ENCODE data around the gene ZBTB7C. TPM values are rescaled to one million over a fixed set of nuclear protein-coding genes. Genes with fewer than 3 reads are reported as not detected.

The ZBTB7C gene
- polyA plus RNA-seq, 1 of the 3 experiments (the other 2 are of a cell fraction): 0.05 TPM

DNA sequence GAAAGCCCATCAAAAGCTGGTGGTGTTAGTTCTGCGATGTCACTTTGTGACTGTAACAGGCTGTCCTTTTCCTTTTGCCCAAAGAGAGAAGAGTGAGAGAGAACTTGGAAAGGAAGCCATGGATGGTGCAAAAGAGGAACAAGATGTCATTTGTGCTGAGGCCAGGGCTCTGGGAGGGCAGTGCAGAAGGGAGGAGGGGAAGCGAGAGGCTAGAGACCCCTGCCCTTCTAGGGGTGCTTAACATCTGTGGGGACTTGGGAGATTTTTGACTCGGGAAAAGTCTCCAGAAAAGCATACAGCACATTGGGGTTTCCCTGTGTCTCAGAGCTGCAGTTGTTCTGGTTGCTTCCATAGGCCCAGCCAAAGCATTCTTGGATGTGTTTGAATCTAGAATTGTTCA, 49.6 kb downstream of the ZBTB7C start:
- Histone ChIP-seq H3K36me3 (replicated peaks in 1 of 2; ENCODE audit: control insufficient read depth in 1 of 2, insufficient read depth in 2 of 2, low read length in 1 of 2) (no peaks in the 10 kb centered on the region), H4K20me1 (ENCODE audit: insufficient read depth) (no peaks in the 10 kb centered on the region), H3F3A (replicated peaks; ENCODE audit: insufficient read depth) (no peaks in the 10 kb centered on the region), H3K9ac (no peak overlapping the region), H2AFZ (ENCODE audit: low read depth) (no peak overlapping the region), H3K4me2 (no peak overlapping the region), H3K9me2 (no peaks in the 10 kb centered on the region), H3K9me3 (no peaks in the 10 kb centered on the region), H3K4me3 (ENCODE audit: low read depth in 2 of 2, low read length in 1 of 2) (no peak overlapping the region), H3K27me3 (ENCODE audit: insufficient read depth) (peaks cover 22% of the 10 kb centered on the region; the same call in 1 of the 2 replicates), H3K79me2 (ENCODE audit: insufficient read depth) (no peaks in the 10 kb centered on the region), H3K27ac (ENCODE audit: low read depth in 2 of 2, low read length in 1 of 2) (no peak overlapping the region), H3K4me1 (ENCODE audit: control insufficient read depth in 1 of 2, insufficient read depth in 2 of 2, low read depth in 1 of 2, low read length in 1 of 2) (peaks cover 0 to 37% of the 10 kb centered on the region in 2 experiments; a peak in 1 of 4 replicates)
- WGBS (ENCODE audit: low lambda C conversion rate): 39% methylated on average over 3 of the region's 3 CpGs
- ChIA-PET POLR2A (no interaction called here), CTCF (interaction anchor here (1.0 to 1.6 kb wide), 2 partner anchors 12 to 86 kb away, joined by 5 read pairs; no protein-coding TSS in a partner anchor)
- no peak for TF ChIP-seq TEAD4 (IDR thresholded peaks at IDR 0.05; ENCODE audit: borderline replicate concordance, insufficient read depth)
- TF ChIP-seq, protein P1, sequence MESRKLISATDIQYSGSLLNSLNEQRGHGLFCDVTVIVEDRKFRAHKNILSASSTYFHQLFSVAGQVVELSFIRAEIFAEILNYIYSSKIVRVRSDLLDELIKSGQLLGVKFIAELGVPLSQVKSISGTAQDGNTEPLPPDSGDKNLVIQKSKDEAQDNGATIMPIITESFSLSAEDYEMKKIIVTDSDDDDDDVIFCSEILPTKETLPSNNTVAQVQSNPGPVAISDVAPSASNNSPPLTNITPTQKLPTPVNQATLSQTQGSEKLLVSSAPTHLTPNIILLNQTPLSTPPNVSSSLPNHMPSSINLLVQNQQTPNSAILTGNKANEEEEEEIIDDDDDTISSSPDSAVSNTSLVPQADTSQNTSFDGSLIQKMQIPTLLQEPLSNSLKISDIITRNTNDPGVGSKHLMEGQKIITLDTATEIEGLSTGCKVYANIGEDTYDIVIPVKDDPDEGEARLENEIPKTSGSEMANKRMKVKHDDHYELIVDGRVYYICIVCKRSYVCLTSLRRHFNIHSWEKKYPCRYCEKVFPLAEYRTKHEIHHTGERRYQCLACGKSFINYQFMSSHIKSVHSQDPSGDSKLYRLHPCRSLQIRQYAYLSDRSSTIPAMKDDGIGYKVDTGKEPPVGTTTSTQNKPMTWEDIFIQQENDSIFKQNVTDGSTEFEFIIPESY (IDR thresholded peaks at IDR 0.05; ENCODE audit: borderline replicate concordance, low read depth): no peak
- TF ChIP-seq, protein P2, sequence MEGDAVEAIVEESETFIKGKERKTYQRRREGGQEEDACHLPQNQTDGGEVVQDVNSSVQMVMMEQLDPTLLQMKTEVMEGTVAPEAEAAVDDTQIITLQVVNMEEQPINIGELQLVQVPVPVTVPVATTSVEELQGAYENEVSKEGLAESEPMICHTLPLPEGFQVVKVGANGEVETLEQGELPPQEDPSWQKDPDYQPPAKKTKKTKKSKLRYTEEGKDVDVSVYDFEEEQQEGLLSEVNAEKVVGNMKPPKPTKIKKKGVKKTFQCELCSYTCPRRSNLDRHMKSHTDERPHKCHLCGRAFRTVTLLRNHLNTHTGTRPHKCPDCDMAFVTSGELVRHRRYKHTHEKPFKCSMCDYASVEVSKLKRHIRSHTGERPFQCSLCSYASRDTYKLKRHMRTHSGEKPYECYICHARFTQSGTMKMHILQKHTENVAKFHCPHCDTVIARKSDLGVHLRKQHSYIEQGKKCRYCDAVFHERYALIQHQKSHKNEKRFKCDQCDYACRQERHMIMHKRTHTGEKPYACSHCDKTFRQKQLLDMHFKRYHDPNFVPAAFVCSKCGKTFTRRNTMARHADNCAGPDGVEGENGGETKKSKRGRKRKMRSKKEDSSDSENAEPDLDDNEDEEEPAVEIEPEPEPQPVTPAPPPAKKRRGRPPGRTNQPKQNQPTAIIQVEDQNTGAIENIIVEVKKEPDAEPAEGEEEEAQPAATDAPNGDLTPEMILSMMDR (IDR thresholded peaks at IDR 0.05): no peak
- no peak for DNase-seq

DNA sequence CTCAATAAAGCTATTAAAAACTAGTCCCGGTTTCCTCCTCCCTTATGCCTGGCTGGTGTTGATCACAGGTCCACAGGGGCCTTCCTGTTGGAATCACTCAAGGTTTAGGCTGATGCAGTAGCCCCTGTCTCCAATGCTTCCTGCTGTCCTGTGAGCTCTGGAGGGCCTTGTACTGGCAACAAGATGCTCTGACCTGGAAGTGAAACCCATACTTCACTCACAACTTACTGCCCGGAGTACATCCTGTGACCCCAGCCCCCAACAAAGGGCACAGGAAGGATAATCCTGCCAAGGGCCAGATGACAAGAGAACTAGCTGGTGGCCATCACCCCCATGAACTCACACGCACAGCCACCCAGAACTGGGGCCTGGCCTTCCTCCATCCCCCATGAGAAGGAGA, 50.3 kb downstream of the ZBTB7C start:
- no peak for DNase-seq
- Histone ChIP-seq H3F3A (replicated peaks; ENCODE audit: insufficient read depth) (no peaks in the 10 kb centered on the region), H3K36me3 (replicated peaks in 1 of 2; ENCODE audit: control insufficient read depth in 1 of 2, insufficient read depth in 2 of 2, low read length in 1 of 2) (no peaks in the 10 kb centered on the region), H3K4me3 (ENCODE audit: low read depth in 2 of 2, low read length in 1 of 2) (no peak overlapping the region), H3K27ac (ENCODE audit: low read depth in 2 of 2, low read length in 1 of 2) (no peak overlapping the region), H3K9me2 (no peaks in the 10 kb centered on the region), H3K4me1 (ENCODE audit: control insufficient read depth in 1 of 2, insufficient read depth in 2 of 2, low read depth in 1 of 2, low read length in 1 of 2) (peaks cover 0 to 38% of the 10 kb centered on the region in 2 experiments; a peak in 1 of 4 replicates), H3K9me3 (no peaks in the 10 kb centered on the region), H4K20me1 (ENCODE audit: insufficient read depth) (no peaks in the 10 kb centered on the region), H3K27me3 (ENCODE audit: insufficient read depth) (peaks cover 25% of the 10 kb centered on the region; the same call in 1 of the 2 replicates), H2AFZ (ENCODE audit: low read depth) (no peak overlapping the region), H3K4me2 (no peak overlapping the region), H3K79me2 (ENCODE audit: insufficient read depth) (no peaks in the 10 kb centered on the region), H3K9ac (no peak overlapping the region)
- TF ChIP-seq FOSL2 (IDR thresholded peaks at IDR 0.05; ENCODE audit: borderline replicate concordance, low read depth): no peak
- TF ChIP-seq RAD21 (IDR thresholded peaks at IDR 0.05; ENCODE audit: low read length): no peak
- TF ChIP-seq, protein P3, sequence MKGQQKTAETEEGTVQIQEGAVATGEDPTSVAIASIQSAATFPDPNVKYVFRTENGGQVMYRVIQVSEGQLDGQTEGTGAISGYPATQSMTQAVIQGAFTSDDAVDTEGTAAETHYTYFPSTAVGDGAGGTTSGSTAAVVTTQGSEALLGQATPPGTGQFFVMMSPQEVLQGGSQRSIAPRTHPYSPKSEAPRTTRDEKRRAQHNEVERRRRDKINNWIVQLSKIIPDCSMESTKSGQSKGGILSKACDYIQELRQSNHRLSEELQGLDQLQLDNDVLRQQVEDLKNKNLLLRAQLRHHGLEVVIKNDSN (IDR thresholded peaks at IDR 0.05; ENCODE audit: borderline replicate concordance, low read depth): no peak
- TF ChIP-seq JUND (IDR thresholded peaks at IDR 0.05): no peak
- POLR2A ChIA-PET: no interaction called here
- WGBS (ENCODE audit: low lambda C conversion rate): 30% methylated on average over 2 of the region's 3 CpGs
- CTCF ChIA-PET: interaction anchor here (1.6 kb wide), 1 partner anchor 87 kb away, joined by 5 read pairs; no protein-coding TSS in a partner anchor

Measured in SK-N-SH (cell line).